ENCODE results near the gene ATP8A2. TPM values are rescaled to one million over a fixed set of nuclear protein-coding genes. Genes with fewer than 3 reads are reported as not detected.

ATP8A2 gene
- total RNA-seq, 1 experiment from 2014 or later = not detected

GRCh38 chr13:26019881-26020870, 648.4 kb downstream of the ATP8A2 start:
- BruUV-seq (replicated peaks) = no TSS peak
- ChIA-PET CTCF (no interaction called here), POLR2A (no interaction called here)
- TF ChIP-seq SIN3A (IDR thresholded peaks at IDR 0.05; ENCODE audit: borderline replicate concordance, insufficient read depth, low read depth, low read length) (no peak), REST (IDR thresholded peaks at IDR 0.05; ENCODE audit: insufficient read depth in 1 of 2, low read depth in 2 of 2, low read length in 1 of 2) (no peak), POLR2AphosphoS5 (IDR thresholded peaks at IDR 0.05; ENCODE audit: low read depth, low read length) (no peak), TCF7L2 (IDR thresholded peaks at IDR 0.05; ENCODE audit: low read depth, low read length) (no peak), CTCF (IDR thresholded peaks at IDR 0.05) (no peak)
- no peak overlapping the region for H3K4me3 ChIP-seq (ENCODE audit: low read depth in 2 of 2, low read length in 2 of 2)
- no peaks in the 10 kb centered on the region; the same call in 1 of the 2 replicates for H3K27me3 ChIP-seq (ENCODE audit: control insufficient read depth, insufficient read depth, low read length)
- DNase-seq (ENCODE audit: low read depth, low spot score) (no peak), ATAC-seq (no peak)
- in situ Hi-C loops (cut with HindIII; ENCODE audit: low pct_unique_long_range_greater_than_20kb, low sequenced_read_pairs) = no loop called here
- H3K9me3 ChIP-seq (ENCODE audit: control insufficient read depth, insufficient read depth, low read depth, low read length) = no peaks in the 10 kb centered on the region
- H3K36me3 ChIP-seq (ENCODE audit: control insufficient read depth, insufficient read depth, low read length) = no peaks in the 10 kb centered on the region
- peaks cover 4% of the 10 kb centered on the region; the same call in 1 of the 2 replicates for H3K4me1 ChIP-seq (ENCODE audit: control insufficient read depth, insufficient read depth, low read length)
- H3K27ac ChIP-seq (ENCODE audit: low read length) = no peak overlapping the region
- intact Hi-C loops (cut with micrococcal nuclease; ENCODE audit: unreplicated experiment) = no loop called here

GRCh38 chr13:26020891-26021290, 649.1 kb downstream of the ATP8A2 start:
- BruUV-seq (replicated peaks) = no TSS peak
- TF ChIP-seq TCF7L2 (IDR thresholded peaks at IDR 0.05; ENCODE audit: low read depth, low read length) (no peak), REST (IDR thresholded peaks at IDR 0.05; ENCODE audit: insufficient read depth in 1 of 2, low read depth in 2 of 2, low read length in 1 of 2) (no peak), POLR2AphosphoS5 (IDR thresholded peaks at IDR 0.05; ENCODE audit: low read depth, low read length) (no peak), SIN3A (IDR thresholded peaks at IDR 0.05; ENCODE audit: borderline replicate concordance, insufficient read depth, low read depth, low read length) (no peak)
- intact Hi-C loops (cut with micrococcal nuclease; ENCODE audit: unreplicated experiment) = no loop called here

More at GRCh38 chr13:26020891-26021290, 649.1 kb downstream of the ATP8A2 start:
- Histone ChIP-seq H3K36me3 (ENCODE audit: control insufficient read depth, insufficient read depth, low read length) (no peaks in the 10 kb centered on the region), H3K27me3 (ENCODE audit: control insufficient read depth, insufficient read depth, low read length) (no peaks in the 10 kb centered on the region; the same call in 1 of the 2 replicates), H3K4me3 (ENCODE audit: low read depth in 2 of 2, low read length in 2 of 2) (no peak overlapping the region), H3K4me1 (ENCODE audit: control insufficient read depth, insufficient read depth, low read length) (peaks cover 4% of the 10 kb centered on the region; the same call in 1 of the 2 replicates), H3K27ac (ENCODE audit: low read length) (no peak overlapping the region), H3K9me3 (ENCODE audit: control insufficient read depth, insufficient read depth, low read depth, low read length) (no peaks in the 10 kb centered on the region)
- in situ Hi-C loops (cut with HindIII; ENCODE audit: low pct_unique_long_range_greater_than_20kb, low sequenced_read_pairs) = no loop called here
- ChIA-PET CTCF (no interaction called here), POLR2A (no interaction called here)
- DNase-seq (ENCODE audit: low read depth, low spot score) (no peak), ATAC-seq (no peak)

Measured in Panc1 (cell line).